K562 (cell line): ENCODE data around the gene CDKN1B. TPM values are rescaled to one million over a fixed set of nuclear protein-coding genes. Genes with fewer than 3 reads are reported as not detected.
A peak's percentile ranks its signal among the peaks of the same experiment; 100 is the strongest.

Experiments used
- CBX1 ChIP-seq: sonication (generic); IDR thresholded peaks from 2 replicates; pipeline ENCODE4 v1.6.1; 2016; ENCODE audit warnings: antibody characterized with exemption, low read depth, mild to moderate bottlenecking
- GATA2 ChIP-seq: sonication (generic); formaldehyde crosslinking; IDR thresholded peaks from 2 replicates; pipeline ENCODE4 v1.4.0; 2020; ENCODE audit warnings: mild to moderate bottlenecking, missing genetic modification reagents
- HNRNPLL ChIP-seq: fragments of 200-400 bp; formaldehyde crosslinking; IDR thresholded peaks from 2 replicates; pipeline ENCODE4 v1.6.1; 2017; ENCODE audit warnings: low read length, low read depth, mild to moderate bottlenecking; ENCODE audit not compliant: poor library complexity, severe bottlenecking
- ILK ChIP-seq: fragments of 450-650 bp; IDR thresholded peaks from 2 replicates; pipeline ENCODE4 v1.6.1; 2016; ENCODE audit warnings: missing genetic modification characterization, low read depth, mild to moderate bottlenecking, missing compliant biosample characterization, moderate library complexity, borderline replicate concordance
- MEF2A ChIP-seq: IDR thresholded peaks from 2 replicates; pipeline ENCODE4 v1.6.1; 2011; ENCODE audit warnings: low read depth, mild to moderate bottlenecking, low read length, moderate library complexity; ENCODE audit not compliant: control insufficient read depth
- PPARD ChIP-seq: fragments of 250-450 bp; sonication (Bioruptor Pico); IDR thresholded peaks from 2 replicates; pipeline ENCODE4 v1.8.0; 2022; ENCODE audit warnings: inconsistent platforms, mild to moderate bottlenecking, moderate library complexity
- SIRT6 ChIP-seq: IDR thresholded peaks from one replicate; pipeline ENCODE4 v1.6.1; 2012; ENCODE audit warnings: low read depth, mild to moderate bottlenecking, control low read depth, inconsistent platforms, low read length, moderate library complexity
- SMAD4 ChIP-seq: fragments of 250-450 bp; sonication (Bioruptor Pico); conservative IDR thresholded peaks from 2 replicates; pipeline ENCODE4 v1.8.0; 2021; ENCODE audit warnings: inconsistent platforms, mild to moderate bottlenecking, moderate library complexity
- SUPT5H ChIP-seq: fragments of 450-650 bp; IDR thresholded peaks from 2 replicates; pipeline ENCODE4 v1.6.1; 2016
- TBP ChIP-seq: optimal IDR thresholded peaks from 2 replicates; pipeline ENCODE3; 2011; ENCODE audit warnings: low read depth, low read length, improper control_type of control experiment
- TOE1 ChIP-seq, 2 experiments: fragments of 450-650 bp in 1 of 2; sonication (generic) in 1 of 2; formaldehyde crosslinking in 1 of 2; IDR thresholded peaks; 2 replicates each; pipeline versions ENCODE4 v1.7.1 to v1.8.0; 2016 to 2022; ENCODE audit warnings: borderline replicate concordance in 2 of 2, mild to moderate bottlenecking in 2 of 2, antibody characterized with exemption in 1 of 2, inconsistent platforms in 1 of 2, low read depth in 1 of 2, missing genetic modification reagents in 1 of 2, moderate library complexity in 1 of 2
- U2AF2 ChIP-seq: fragments of 200-400 bp; formaldehyde crosslinking; optimal IDR thresholded peaks from 2 replicates; pipeline ENCODE3; 2017; ENCODE audit warnings: low read depth, mild to moderate bottlenecking, low read length
- XRCC3 ChIP-seq: fragments of 450-650 bp; IDR thresholded peaks from 2 replicates; pipeline ENCODE4 v1.6.1; 2017; ENCODE audit warnings: mild to moderate bottlenecking, moderate library complexity
- XRCC4 ChIP-seq: IDR thresholded peaks from one replicate; pipeline ENCODE4 v1.6.1; 2011; ENCODE audit not compliant: insufficient read depth, insufficient read length; ENCODE audit errors: extremely low read depth
- XRCC5 ChIP-seq: fragments of 200-400 bp; formaldehyde crosslinking; IDR thresholded peaks from 2 replicates; pipeline ENCODE4 v1.6.1; 2017; ENCODE audit warnings: low read depth, mild to moderate bottlenecking, low read length
- ZNF23 ChIP-seq: fragments of 250-450 bp; sonication (Bioruptor Pico); IDR thresholded peaks from 2 replicates; pipeline ENCODE4 v1.4.0; 2020; ENCODE audit warnings: mild to moderate bottlenecking
- polyA plus RNA-seq, 8 experiments: library from polyadenylated mRNA; depleted of rRNA in 4 of 8; stranded (reverse) in 5 of 8; unstranded in 3 of 8; fragments of >200 nt; fragmentation: Nextera tagmentation in 2 of 8; fragmentation: Illumina TruSeq in 1 of 8; extraction: Ambion mirVana in 2 of 8; extraction: Trizol in 1 of 8; gene quantifications; 2 replicates each; pipeline versions ENCODE4 v1.2.1 to v1.2.3, GENCODE V29; 2011 to 2014; ENCODE audit warnings: inconsistent platforms in 1 of 8, missing spikeins in 1 of 8
- total RNA-seq, 7 experiments: library from RNA; depleted of rRNA in 6 of 7; stranded (reverse); fragments of >200 nt in 6 of 7; fragmentation: Illumina TruSeq in 2 of 7; extraction: Trizol in 2 of 7; gene quantifications; 2 replicates each; pipeline versions ENCODE4 v1.2.1 to v1.2.3, GENCODE V29; 2011 to 2021; ENCODE audit warnings: low replicate concordance in 1 of 7
- TF ChIP-seq, protein P1 (sequence below), 2 experiments: IDR thresholded peaks; 2 replicates each; pipeline ENCODE4 v1.6.1; 2011; ENCODE audit warnings: borderline replicate concordance in 1 of 2, control low read depth in 1 of 2, low read depth in 1 of 2, low read length in 1 of 2, mild to moderate bottlenecking in 1 of 2, mixed read lengths in 1 of 2, moderate library complexity in 1 of 2; ENCODE audit not compliant: insufficient read depth in 1 of 2, insufficient read length in 1 of 2, poor library complexity in 1 of 2, severe bottlenecking in 1 of 2; ENCODE audit errors: extremely low read depth in 1 of 2
- TF ChIP-seq, protein P2 (sequence below): fragments of 250-450 bp; sonication (Bioruptor Pico); IDR thresholded peaks from 2 replicates; pipeline ENCODE4 v1.4.0; 2020
- TF ChIP-seq, protein P3 (sequence below): sonication (generic); formaldehyde crosslinking; IDR thresholded peaks from 2 replicates; pipeline ENCODE4 v1.8.0; 2023; ENCODE audit warnings: mild to moderate bottlenecking, missing genetic modification reagents
- TF ChIP-seq, protein P4 (sequence below): fragments of 450-650 bp; conservative IDR thresholded peaks from 2 replicates; pipeline ENCODE4 v1.6.1; 2016; ENCODE audit warnings: missing genetic modification characterization, low read depth, mild to moderate bottlenecking, missing compliant biosample characterization, moderate library complexity
- TF ChIP-seq, protein P5 (sequence below): fragments of 450-650 bp; IDR thresholded peaks from 2 replicates; pipeline ENCODE4 v1.6.1; 2016; ENCODE audit warnings: missing biosample characterization, missing genetic modification characterization

Gene CDKN1B
- total and polyA plus RNA-seq, 9 of the 15 experiments (the other 6 are each of a cell fraction or from before 2014, with no cell fraction given): 2.6 to 35.2 (median 15.5) TPM

DNA sequence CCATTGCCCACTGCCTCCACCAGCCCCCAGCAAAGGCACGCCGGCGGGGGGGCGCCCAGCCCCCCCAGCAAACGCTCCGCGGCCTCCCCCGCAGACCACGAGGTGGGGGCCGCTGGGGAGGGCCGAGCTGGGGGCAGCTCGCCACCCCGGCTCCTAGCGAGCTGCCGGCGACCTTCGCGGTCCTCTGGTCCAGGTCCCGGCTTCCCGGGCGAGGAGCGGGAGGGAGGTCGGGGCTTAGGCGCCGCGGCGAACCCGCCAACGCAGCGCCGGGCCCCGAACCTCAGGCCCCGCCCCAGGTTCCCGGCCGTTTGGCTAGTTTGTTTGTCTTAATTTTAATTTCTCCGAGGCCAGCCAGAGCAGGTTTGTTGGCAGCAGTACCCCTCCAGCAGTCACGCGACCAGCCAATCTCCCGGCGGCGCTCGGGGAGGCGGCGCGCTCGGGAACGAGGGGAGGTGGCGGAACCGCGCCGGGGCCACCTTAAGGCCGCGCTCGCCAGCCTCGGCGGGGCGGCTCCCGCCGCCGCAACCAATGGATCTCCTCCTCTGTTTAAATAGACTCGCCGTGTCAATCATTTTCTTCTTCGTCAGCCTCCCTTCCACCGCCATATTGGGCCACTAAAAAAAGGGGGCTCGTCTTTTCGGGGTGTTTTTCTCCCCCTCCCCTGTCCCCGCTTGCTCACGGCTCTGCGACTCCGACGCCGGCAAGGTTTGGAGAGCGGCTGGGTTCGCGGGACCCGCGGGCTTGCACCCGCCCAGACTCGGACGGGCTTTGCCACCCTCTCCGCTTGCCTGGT is at the start of gene CDKN1B (continued):
- TF ChIP-seq, protein P1, sequence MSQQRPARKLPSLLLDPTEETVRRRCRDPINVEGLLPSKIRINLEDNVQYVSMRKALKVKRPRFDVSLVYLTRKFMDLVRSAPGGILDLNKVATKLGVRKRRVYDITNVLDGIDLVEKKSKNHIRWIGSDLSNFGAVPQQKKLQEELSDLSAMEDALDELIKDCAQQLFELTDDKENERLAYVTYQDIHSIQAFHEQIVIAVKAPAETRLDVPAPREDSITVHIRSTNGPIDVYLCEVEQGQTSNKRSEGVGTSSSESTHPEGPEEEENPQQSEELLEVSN (IDR thresholded peaks at IDR 0.05; ENCODE audit: borderline replicate concordance in 1 of 2, extremely low read depth in 1 of 2, insufficient read depth in 1 of 2, insufficient read length in 1 of 2, low read depth in 1 of 2, low read length in 1 of 2, poor library complexity in 1 of 2, severe bottlenecking in 1 of 2): peak in 1 of 2 experiments; percentile 47
- no peak for TF ChIP-seq GATA2 (CRISPR knock-in tag)
- TF ChIP-seq, protein P2, sequence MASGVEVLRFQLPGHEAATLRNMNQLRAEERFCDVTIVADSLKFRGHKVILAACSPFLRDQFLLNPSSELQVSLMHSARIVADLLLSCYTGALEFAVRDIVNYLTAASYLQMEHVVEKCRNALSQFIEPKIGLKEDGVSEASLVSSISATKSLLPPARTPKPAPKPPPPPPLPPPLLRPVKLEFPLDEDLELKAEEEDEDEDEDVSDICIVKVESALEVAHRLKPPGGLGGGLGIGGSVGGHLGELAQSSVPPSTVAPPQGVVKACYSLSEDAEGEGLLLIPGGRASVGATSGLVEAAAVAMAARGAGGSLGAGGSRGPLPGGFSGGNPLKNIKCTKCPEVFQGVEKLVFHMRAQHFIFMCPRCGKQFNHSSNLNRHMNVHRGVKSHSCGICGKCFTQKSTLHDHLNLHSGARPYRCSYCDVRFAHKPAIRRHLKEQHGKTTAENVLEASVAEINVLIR (CRISPR knock-in tag): no peak
- peak; percentile 62 for TF ChIP-seq SUPT5H
- TF ChIP-seq TOE1 (IDR thresholded peaks at IDR 0.05; ENCODE audit: borderline replicate concordance): peak; percentile 59; the same call in 1 of the 2 replicates
- no peak for TF ChIP-seq TOE1 (CRISPR knock-in tag; IDR thresholded peaks at IDR 0.05; ENCODE audit: borderline replicate concordance, low read depth)
- TF ChIP-seq MEF2A: no peak
- TF ChIP-seq, protein P3, sequence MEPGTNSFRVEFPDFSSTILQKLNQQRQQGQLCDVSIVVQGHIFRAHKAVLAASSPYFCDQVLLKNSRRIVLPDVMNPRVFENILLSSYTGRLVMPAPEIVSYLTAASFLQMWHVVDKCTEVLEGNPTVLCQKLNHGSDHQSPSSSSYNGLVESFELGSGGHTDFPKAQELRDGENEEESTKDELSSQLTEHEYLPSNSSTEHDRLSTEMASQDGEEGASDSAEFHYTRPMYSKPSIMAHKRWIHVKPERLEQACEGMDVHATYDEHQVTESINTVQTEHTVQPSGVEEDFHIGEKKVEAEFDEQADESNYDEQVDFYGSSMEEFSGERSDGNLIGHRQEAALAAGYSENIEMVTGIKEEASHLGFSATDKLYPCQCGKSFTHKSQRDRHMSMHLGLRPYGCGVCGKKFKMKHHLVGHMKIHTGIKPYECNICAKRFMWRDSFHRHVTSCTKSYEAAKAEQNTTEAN (CRISPR knock-in tag): no peak
- no peak for TF ChIP-seq ZNF23 (CRISPR knock-in tag)
- TF ChIP-seq, protein P4, sequence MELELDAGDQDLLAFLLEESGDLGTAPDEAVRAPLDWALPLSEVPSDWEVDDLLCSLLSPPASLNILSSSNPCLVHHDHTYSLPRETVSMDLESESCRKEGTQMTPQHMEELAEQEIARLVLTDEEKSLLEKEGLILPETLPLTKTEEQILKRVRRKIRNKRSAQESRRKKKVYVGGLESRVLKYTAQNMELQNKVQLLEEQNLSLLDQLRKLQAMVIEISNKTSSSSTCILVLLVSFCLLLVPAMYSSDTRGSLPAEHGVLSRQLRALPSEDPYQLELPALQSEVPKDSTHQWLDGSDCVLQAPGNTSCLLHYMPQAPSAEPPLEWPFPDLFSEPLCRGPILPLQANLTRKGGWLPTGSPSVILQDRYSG (tag): no peak
- no peak for TF ChIP-seq XRCC4
- no peak for TF ChIP-seq PPARD (CRISPR knock-in tag)
- peak; percentile 54 for TF ChIP-seq XRCC5
- peak; percentile 67 for TF ChIP-seq SMAD4 (CRISPR knock-in tag)
- TF ChIP-seq, protein P5, sequence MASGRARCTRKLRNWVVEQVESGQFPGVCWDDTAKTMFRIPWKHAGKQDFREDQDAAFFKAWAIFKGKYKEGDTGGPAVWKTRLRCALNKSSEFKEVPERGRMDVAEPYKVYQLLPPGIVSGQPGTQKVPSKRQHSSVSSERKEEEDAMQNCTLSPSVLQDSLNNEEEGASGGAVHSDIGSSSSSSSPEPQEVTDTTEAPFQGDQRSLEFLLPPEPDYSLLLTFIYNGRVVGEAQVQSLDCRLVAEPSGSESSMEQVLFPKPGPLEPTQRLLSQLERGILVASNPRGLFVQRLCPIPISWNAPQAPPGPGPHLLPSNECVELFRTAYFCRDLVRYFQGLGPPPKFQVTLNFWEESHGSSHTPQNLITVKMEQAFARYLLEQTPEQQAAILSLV (tag): no peak
- TF ChIP-seq U2AF2: no peak
- no peak for TF ChIP-seq ILK (tag)
- TF ChIP-seq SIRT6: no peak
- peak; percentile 23 for TF ChIP-seq HNRNPLL
- no peak; the same call in 1 of the 2 replicates for TF ChIP-seq CBX1
- TF ChIP-seq XRCC3: no peak
- peak; percentile 94 for TF ChIP-seq TBP
